Pulmonary artery endothelial cell (primary cell): ENCODE results near the gene ZBTB16. TPM values are rescaled to one million over a fixed set of nuclear protein-coding genes. Genes with fewer than 3 reads are reported as not detected.

ENCODE experiments used
- DNase-seq: peaks from one replicate; pipeline ENCODE4 v3.0.0-alpha.2; 2011; ENCODE audit warnings: low read depth, low spot score
- total RNA-seq: library from RNA; depleted of rRNA; stranded (reverse); fragments of >200 nt; gene quantifications from 2 replicates; pipeline ENCODE4 v1.2.3, GENCODE V29; 2014

Gene ZBTB16
- total RNA-seq, 1 donor from 2014 or later = 17.3 TPM

DNA sequence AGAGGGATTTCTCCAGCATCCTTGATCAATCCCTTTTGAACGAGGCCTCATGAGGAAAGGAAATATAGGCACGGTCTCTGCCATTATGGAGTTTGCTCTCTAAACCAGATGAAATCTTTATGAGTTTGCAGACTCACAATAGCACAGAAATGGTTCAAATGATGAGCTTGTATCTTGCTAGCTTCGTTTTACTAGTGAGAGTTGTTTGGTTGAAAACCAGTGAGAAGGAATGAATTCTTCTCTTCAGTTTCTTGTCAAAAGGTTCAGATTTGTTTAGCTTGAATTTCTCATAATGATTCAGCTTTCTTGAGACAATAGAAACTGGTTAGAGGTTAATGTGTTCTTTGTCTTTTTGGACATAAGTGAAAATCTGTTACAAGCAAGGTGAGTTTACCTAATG, 92.7 kb downstream of the ZBTB16 start:
- DNase-seq = no peak

GRCh38 chr11:114152785-114153184, 93.3 kb downstream of the ZBTB16 start:
- DNase-seq = no peak

DNA sequence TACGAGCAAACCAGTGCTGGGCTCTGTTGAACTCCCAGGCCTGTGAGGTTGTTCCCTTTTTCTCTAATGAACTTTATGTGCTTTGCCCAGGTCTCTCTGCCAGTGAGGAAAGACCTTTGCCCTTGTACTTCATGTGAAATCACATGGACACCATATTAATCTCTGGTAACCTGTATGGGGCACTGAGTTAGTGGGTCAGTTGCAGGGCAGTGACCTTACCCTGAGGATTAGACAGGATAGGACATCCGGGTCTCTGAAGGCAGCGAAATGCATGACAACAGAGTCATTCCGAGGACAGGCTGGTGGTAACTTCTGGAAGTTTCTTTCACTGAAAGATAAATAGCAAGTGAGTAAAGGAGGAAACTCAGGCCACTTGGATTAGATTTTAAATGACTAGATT, 93.7 kb downstream of the ZBTB16 start:
- DNase-seq = no peak

DNA sequence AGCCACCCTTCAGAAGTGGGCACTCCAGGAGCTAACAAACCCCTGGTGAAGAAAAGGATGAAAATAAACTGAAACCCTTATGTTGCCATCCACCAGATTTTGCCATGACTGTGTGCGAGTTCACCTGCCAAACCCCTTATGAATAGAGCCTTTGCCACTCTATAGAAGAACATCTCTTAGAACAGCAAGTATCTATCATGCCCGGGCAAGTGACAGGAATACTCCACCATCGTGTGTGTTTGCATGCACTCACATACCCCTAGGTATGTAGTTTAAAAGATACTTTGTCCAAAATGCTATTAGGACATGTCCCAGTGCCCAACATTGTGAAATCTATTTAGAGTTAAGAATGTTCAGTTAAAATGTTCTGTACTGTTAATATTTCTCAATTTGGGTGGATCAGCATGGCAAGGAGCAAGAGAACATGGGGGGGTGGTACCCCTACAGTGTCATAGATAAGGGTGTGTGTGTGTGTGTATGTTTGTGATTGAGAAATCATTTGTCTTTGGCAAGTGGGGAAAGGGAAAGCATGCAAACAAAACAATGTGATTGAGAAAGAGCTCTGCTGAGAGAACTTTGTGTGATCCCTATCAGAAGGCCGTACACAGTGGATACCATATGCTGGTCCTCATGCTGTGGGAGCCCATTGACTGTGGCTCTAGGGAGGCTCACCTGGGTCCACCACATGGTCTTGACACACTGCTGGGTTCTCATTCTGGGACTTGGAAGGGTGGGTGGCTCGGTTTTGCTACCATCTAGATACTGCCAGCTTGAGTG, 94.9 kb downstream of the ZBTB16 start:
- no peak for DNase-seq

- DNase-seq = no peak
Observed at GRCh38 chr11:114155116-114155515, 95.6 kb downstream of the ZBTB16 start.

GRCh38 chr11:114156131-114156581, 96.6 kb downstream of the ZBTB16 start:
- DNase-seq = no peak

- DNase-seq = no peak
Observed at GRCh38 chr11:114156782-114157181, 97.3 kb downstream of the ZBTB16 start.

GRCh38 chr11:114157476-114158050, 98.1 kb downstream of the ZBTB16 start:
- DNase-seq = no peak

- no peak for DNase-seq
Observed at GRCh38 chr11:114158421-114158820, 98.9 kb downstream of the ZBTB16 start.

DNA sequence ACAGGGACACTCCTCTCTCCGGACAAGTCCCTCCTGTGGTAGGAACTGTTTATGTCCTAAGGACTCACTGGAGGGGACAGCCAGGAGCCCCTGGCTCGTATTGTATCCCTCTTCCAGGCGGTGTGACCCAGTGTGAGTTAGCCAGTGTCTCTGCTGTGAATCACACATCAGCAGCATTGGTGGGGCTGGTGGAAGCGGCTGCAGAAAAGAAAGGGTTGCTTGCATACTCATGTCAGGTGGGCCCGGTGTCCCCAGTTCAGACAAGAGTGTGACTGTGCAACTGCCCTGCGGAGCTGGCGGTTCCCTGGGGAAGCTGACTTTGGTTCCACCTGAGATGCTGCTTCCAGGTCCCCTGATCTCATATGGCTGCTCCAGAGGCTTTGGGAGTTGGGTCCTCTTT, 99.4 kb downstream of the ZBTB16 start:
- no peak for DNase-seq

- no peak for DNase-seq
Observed at GRCh38 chr11:114159320-114159719, 99.8 kb downstream of the ZBTB16 start.

DNA sequence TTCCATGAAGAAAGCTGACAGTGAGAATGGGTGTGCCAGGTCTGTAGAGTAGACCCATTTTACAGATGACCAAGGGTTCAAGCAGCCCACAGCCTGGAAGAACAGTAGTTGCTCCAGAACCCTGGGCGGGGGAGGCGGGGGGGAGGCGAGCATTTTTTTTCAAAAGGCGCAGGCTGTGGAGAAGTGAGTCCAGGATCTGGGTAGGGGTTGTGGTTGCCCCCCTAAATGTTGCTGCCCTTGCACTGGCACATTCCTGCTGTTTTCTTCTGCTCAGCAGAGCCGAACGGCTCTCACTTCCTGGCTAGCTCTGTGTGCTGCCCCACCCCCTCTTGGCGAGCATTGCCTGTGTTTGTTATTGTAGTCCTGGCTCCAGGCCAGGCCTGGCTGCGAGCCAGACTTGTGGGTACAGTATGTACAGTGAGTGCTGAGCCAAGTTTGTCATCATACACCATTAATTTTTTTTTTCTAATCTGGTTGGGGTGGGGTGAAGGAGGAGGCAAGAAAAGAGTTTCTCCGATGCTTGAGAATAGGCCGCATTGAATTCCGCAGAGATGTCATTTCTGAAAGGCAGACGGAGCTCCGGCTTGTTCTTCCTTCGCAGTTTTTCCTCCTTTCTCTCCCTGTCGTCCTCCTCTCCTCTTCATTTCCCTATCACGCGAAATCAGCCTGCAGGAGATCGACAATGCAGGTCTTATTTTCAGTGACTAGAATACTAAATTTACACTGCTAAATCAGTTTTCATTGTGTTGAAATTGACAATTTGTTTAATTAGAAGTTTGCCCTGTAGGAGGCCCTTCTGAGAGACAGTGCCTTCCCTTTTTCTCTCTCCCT, 100.5 kb downstream of the ZBTB16 start:
- peak; percentile 96 for DNase-seq

DNA sequence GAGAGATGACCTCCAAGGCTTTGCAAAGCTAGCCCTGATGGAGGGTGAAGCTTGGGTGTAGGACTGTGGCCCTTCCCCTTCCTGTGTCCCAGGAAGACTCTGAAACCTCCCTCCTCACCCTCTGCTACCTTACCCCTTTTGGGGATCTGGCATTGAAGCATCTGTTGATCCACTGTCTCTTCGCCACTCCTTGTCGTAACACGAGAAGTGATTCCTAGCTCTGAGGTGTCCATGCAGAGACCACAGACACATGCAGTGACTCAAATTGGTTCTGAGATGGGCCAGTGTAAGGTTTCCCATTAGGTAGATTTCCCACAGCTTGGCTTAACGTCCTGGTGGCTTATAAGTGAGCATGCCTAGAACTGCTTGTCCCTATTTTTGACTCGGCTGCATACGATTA, 101.4 kb downstream of the ZBTB16 start:
- DNase-seq = no peak

DNA sequence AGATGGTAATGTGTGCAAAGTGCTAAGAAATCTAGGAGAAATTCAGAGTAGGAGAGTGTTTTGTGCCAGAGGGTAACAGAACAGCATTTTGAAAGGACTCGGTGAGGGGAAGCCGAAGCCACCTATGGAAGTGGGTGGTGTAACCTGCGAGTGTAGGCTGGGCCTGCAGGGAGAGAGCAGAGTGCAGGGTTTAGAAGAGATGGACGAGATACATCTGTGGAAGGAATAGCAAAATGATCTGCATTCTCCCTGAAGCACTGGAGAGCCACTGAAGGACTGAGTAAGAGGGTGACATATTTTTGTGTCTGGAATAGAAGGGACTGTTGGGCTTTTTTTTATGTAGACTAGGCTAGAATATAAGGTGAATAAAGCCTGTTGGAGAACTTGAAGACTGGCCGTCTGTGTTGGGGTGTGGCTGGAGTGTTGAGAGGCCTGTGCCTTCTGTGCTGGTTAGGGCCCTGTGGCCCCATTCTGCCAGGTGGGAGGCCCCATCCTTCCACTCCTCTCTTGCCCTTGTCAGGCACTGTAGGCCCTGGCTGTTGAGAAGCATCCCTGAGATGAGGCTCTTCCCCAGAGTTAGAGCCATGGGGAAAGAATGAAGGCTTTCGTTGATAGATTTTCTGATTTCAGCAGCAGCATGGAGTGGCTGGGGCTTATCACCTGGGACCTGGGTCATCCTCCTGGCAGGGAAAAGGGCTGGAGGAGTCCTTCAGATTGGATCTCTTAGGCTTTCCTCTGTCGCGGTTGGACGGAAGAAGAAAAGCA, 102.2 kb downstream of the ZBTB16 start:
- no peak for DNase-seq

DNA sequence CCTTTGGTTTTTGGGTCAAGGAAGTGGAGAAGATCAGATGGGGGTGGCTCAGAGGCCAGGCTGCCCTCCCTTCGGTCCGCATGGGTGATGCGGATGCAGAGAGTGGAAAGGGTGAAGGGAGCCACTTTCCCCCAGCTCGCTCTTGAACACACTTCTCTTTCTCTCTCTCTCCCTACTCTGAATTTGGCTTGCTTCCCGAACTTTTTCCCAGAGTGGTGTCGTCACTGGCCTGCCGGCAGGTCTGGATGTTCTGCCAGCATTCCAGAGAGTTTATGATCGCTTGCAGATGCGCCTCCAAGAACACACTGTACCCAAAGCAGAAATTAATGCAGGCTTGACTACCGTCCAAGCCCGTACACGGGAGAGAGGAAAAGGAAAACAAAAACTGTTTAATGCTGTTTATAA, 103.2 kb downstream of the ZBTB16 start:
- peak; percentile 97 for DNase-seq

DNA sequence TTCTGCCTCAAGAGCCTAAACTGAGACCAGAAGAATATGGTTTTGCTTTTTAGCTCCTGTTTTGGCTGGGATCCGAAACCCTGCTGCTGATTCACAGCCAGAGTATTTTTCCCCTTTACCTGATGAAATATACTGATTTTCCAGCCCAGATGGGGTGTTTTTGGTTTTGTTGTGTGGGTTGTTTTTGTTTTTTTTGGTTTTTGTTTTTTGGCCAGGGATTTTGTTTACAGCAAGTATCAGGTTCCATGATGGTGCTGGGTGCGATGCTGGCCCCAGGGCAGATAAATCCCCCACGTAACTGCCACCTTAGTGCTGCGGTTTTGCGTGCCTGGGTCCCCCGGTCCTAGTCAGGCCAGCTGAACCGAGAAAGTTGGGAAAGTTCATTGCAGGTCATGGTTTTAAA, 103.7 kb downstream of the ZBTB16 start:
- DNase-seq = no peak

DNA sequence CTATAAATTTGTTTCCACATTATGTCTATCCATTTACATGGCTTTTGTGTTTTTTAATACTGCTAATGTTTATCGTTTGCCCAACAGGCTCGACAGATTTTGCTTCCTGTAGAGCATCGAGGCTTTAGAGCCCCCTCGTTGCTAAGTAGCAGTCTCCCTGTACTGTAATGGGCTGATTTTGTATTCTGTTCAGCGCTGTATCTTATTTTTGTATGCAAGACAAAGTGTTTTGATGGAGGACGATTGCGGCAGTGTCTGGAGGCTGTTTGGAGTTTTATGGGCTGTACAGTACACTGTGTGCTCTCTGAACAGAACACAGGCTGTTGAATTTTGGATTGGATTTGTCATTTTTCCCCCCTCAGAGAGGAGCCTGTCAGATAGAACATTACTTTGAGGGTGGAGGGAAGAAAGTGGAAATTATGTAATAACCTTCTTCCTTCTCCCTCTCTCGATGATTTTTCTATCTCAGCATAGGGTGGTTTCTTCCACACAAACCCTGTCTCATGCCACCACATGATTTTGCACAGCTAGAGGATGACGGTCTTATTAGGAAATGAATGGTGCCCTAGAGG, 104.4 kb downstream of the ZBTB16 start:
- no peak for DNase-seq

DNA sequence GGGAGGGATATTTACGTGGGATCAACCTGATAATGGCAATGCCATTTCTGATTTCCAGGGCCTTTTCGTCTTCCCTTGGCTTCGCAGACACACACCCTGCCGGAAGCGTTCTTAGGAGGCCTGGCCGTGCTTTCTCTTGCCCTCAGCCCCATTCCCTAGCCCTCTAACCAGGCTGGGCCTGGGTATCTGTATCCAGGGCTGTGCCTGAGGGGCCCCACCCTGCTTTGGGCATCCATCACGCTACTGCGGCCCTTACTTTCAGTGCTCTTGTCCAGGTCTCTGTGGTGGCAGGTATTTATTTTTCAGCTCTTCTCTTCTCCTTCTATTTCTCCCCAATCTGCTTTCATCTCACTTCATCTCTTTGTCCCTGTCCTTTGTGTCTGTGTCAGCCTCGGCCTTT, 105.0 kb downstream of the ZBTB16 start:
- DNase-seq = no peak

- no peak for DNase-seq
Observed at GRCh38 chr11:114165326-114166230, 106.1 kb downstream of the ZBTB16 start.

- DNase-seq = no peak
Observed at GRCh38 chr11:114166362-114166761, 106.9 kb downstream of the ZBTB16 start.
